Activated B cell treated with CpG ODN at 0.5 μM for 24 hours (primary cell): ENCODE results near the gene RPL18A. TPM values are rescaled to one million over a fixed set of nuclear protein-coding genes. Genes with fewer than 3 reads are reported as not detected.
A peak's percentile ranks its signal among the peaks of the same experiment; 100 is the strongest.

Experiments used
- ATAC-seq: fragments of 200-7000 bp; cut with Tn5 transposase; one replicate; pipeline ENCODE4 v1.10.0; 2021; ENCODE audit warnings: low read depth, mild to moderate bottlenecking, moderate library complexity
- CTCF ChIA-PET: fragments of 350-600 bp; sonication (Branson Sonifier 250); formaldehyde crosslinking; loops from one replicate; lab custom pipeline; 2021; ENCODE audit warnings: antibody characterized with exemption; lab: Charles Lee
- POLR2A ChIA-PET: fragments of 350-600 bp; sonication (Branson Sonifier 250); formaldehyde crosslinking; loops from one replicate; lab custom pipeline; 2021; ENCODE audit warnings: antibody characterized with exemption; lab: Charles Lee
- DNase-seq: peaks from one replicate; pipeline ENCODE4 v3.0.0; 2022
- H3K27ac Mint-ChIP-seq: one replicate; pipeline ENCODE4 v1.8.0; 2020; ENCODE audit warnings: mixed read lengths
- H3K27me3 Mint-ChIP-seq: one replicate; pipeline ENCODE4 v1.8.0; 2021; ENCODE audit warnings: mixed read lengths
- H3K36me3 Mint-ChIP-seq: one replicate; pipeline ENCODE4 v1.8.0; 2021; ENCODE audit warnings: low read depth, mixed read lengths
- H3K4me1 Mint-ChIP-seq: one replicate; pipeline ENCODE4 v1.8.0; 2021; ENCODE audit warnings: mixed read lengths
- H3K4me3 Mint-ChIP-seq: one replicate; pipeline ENCODE4 v1.8.0; 2020; ENCODE audit warnings: mild to moderate bottlenecking, mixed read lengths
- H3K9me3 Mint-ChIP-seq: one replicate; pipeline ENCODE4 v1.8.0; 2020; ENCODE audit warnings: mixed read lengths
- CTCF ChIP-seq: fragments of 200-600 bp; IDR thresholded peaks from one replicate; pipeline ENCODE4 v1.8.0; 2022; ENCODE audit warnings: antibody characterized with exemption, mild to moderate bottlenecking
- intact Hi-C: fragments of 100-400 bp; cut with micrococcal nuclease; formaldehyde crosslinking; loops from one replicate; pipeline ENCODE4 v1.15.1; 2024
- total RNA-seq: library from RNA; stranded (reverse); gene quantifications from 2 replicates; pipeline ENCODE4 v1.2.3, GENCODE V29; 2022

RPL18A gene
- total RNA-seq, 1 donor from 2014 or later = 4,113 TPM

- DNase-seq (no peak), ATAC-seq (peak; percentile 87)
- intact Hi-C loops = no loop called here
- Mint-ChIP-seq H3K4me1 (peaks cover 31% of the 10 kb centered on the region), H3K9me3 (no peaks in the 10 kb centered on the region), H3K27me3 (no peaks in the 10 kb centered on the region), H3K27ac (no peak overlapping the region), H3K4me3 (no peak overlapping the region), H3K36me3 (peaks cover 72% of the 10 kb centered on the region)
- POLR2A ChIA-PET = interaction anchor here (0.5 kb wide), 1 partner anchor 100 kb away, joined by 12 read pairs; no protein-coding TSS in a partner anchor
- TF ChIP-seq CTCF = no peak
- CTCF ChIA-PET = no interaction called here
Measured at GRCh38 chr19:17841810-17842662, 17.7 kb upstream of the RPL18A start.

DNA sequence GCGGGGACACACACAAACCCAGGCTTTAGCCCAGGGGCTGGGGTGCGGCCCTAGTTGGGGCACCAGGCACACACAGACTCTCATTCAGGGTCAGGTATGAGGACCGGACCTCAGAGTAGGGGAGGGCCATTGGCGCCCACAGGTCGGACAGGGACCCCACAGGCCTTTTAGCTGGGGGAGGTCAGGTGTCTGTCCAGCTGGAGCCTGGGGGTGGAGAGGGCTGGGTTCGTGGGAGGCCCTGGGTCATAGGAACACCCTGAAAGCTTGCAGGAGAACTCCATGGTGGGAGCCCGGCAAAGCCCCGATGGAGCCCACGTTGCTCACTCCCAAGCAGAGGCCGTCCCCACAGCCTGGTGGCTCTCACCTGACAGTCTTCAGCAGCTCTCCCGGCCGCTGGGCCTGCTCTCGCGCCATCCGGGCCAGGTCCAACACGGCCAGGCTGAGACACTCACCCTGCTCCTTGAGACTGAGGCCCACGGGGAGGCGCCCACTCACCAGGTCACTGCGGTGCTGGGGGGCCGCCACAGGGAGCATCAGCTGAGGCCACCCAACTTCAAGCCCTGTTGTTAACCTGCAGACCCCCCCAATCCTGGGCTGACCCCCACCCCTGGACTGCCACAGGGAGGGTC lies 16.9 kb upstream of the RPL18A start:
- no peaks in the 10 kb centered on the region for H3K27me3 Mint-ChIP-seq
- ATAC-seq (no peak), DNase-seq (no peak)
- intact Hi-C loops = no loop called here
- ChIA-PET CTCF (no interaction called here), POLR2A (interaction anchor here (0.5 kb wide), 1 partner anchor 377 kb away, joined by 3 read pairs; no protein-coding TSS in a partner anchor)
- peaks cover 68% of the 10 kb centered on the region for H3K36me3 Mint-ChIP-seq
- H3K27ac Mint-ChIP-seq = no peak overlapping the region
- H3K4me3 Mint-ChIP-seq = no peak overlapping the region
- peaks cover 35% of the 10 kb centered on the region for H3K4me1 Mint-ChIP-seq
- H3K9me3 Mint-ChIP-seq = no peaks in the 10 kb centered on the region
- no peak for TF ChIP-seq CTCF

DNA sequence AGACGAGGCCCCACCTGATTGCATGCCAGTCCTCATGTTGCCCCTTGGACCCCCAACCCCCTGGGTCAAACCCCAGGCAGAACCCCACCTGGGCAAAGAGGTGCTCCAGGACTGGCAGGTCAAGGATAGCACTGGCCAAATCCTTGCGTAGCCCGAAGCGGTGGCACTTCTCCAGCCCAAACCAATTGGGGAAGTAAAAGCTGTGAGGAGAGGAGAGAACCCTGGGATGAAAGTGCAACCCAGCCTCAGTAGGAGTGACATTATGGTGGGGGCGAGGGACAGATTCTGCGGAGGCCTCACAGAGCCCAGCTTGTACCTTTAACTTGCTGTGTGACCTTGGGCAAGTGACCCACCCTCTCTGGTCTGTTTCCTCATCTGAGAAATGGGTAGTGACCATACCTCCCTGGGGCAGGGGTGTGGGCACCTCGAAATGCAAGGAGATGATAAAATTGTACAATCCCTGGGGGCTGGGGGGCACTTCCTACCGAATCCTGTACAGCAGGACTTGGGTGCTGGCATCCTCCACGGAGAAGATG lies 16.4 kb upstream of the RPL18A start:
- DNase-seq (no peak), ATAC-seq (no peak)
- ChIA-PET POLR2A (interaction anchor here (0.5 to 0.6 kb wide), 2 partner anchors 376 to 1010 kb away, joined by 3 to 8 read pairs; no protein-coding TSS in a partner anchor), CTCF (interaction anchor here (1.2 kb wide), 1 partner anchor 9 kb away, joined by 3 read pairs; no protein-coding TSS in a partner anchor)
- intact Hi-C loops = no loop called here
- Mint-ChIP-seq H3K4me1 (peaks cover 41% of the 10 kb centered on the region), H3K36me3 (peaks cover 63% of the 10 kb centered on the region), H3K4me3 (no peak overlapping the region), H3K27ac (no peak overlapping the region), H3K27me3 (no peaks in the 10 kb centered on the region), H3K9me3 (no peaks in the 10 kb centered on the region)
- TF ChIP-seq CTCF = no peak

GRCh38 chr19:17843908-17844490 lies 15.7 kb upstream of the RPL18A start:
- no peak for ATAC-seq
- H3K36me3 Mint-ChIP-seq = peaks cover 58% of the 10 kb centered on the region

More at GRCh38 chr19:17843908-17844490, 15.7 kb upstream of the RPL18A start:
- TF ChIP-seq CTCF = no peak
- peaks cover 47% of the 10 kb centered on the region for H3K4me1 Mint-ChIP-seq
- no peak for DNase-seq
- ChIA-PET POLR2A (interaction anchor here (0.6 kb wide), 1 partner anchor 1011 kb away, joined by 8 read pairs; no protein-coding TSS in a partner anchor), CTCF (interaction anchor here (1.2 kb wide), 1 partner anchor 10 kb away, joined by 3 read pairs; no protein-coding TSS in a partner anchor)
- no peaks in the 10 kb centered on the region for H3K27me3 Mint-ChIP-seq
- no peak overlapping the region for H3K4me3 Mint-ChIP-seq
- no peaks in the 10 kb centered on the region for H3K9me3 Mint-ChIP-seq
- intact Hi-C loops = no loop called here
- no peak overlapping the region for H3K27ac Mint-ChIP-seq
